ENCODE measurements around the gene RMND5B. TPM values are rescaled to one million over a fixed set of nuclear protein-coding genes. Genes with fewer than 3 reads are reported as not detected.

RMND5B gene
- total and polyA plus RNA-seq, 4 donors, result 13.4 to 24.8 (median 21.7) TPM

DNA sequence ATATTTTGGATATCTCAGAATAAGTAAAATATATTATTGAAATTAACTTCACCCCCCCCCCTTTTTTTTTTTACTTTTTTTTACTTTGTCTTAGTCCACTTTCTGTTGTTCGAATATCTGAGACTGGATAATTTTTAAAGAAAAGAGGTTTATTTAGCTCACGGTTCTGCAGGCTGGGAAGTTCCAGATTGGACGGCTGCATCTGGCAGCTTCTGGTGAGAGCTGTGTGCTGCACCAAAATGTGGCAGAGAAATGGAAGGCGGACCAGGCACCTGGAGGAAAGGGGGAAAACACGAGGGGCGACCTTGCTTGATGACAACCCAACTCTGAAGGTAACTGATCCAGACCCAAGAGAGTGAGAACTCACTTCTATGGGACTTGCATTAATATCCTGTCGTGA is 62.0 kb downstream of the RMND5B start:
- no peak overlapping the region for H3K9ac ChIP-seq (ENCODE audit: low read depth in 1 of 2, low read length in 2 of 2)
- H3K36me3 ChIP-seq (ENCODE audit: control insufficient read depth in 4 of 4, insufficient read depth in 3 of 4, low read depth in 1 of 4, low read length in 3 of 4), result no peaks in the 10 kb centered on the region
- WGBS, result 94% methylated on average over 7 of the region's 7 CpGs
- H3K4me3 ChIP-seq (ENCODE audit: low read depth in 1 of 3, low read length in 3 of 3), result no peak overlapping the region
- TF ChIP-seq FOXA1 (IDR thresholded peaks at IDR 0.05) (no peak), HNF4A (conservative IDR thresholded peaks at IDR 0.05) (no peak), RXRA (IDR thresholded peaks at IDR 0.05) (no peak), RAD21 (IDR thresholded peaks at IDR 0.05) (no peak), YY1 (IDR thresholded peaks at IDR 0.05) (no peak), JUND (IDR thresholded peaks at IDR 0.05) (no peak), NR2F2 (IDR thresholded peaks at IDR 0.05) (no peak), FOXA2 (IDR thresholded peaks at IDR 0.05) (no peak), GABPA (IDR thresholded peaks at IDR 0.05 in 1 of 2, conservative IDR thresholded peaks at IDR 0.05 in 1 of 2) (no peak), SP1 (IDR thresholded peaks at IDR 0.05) (no peak)
- TF ChIP-seq, protein P1, sequence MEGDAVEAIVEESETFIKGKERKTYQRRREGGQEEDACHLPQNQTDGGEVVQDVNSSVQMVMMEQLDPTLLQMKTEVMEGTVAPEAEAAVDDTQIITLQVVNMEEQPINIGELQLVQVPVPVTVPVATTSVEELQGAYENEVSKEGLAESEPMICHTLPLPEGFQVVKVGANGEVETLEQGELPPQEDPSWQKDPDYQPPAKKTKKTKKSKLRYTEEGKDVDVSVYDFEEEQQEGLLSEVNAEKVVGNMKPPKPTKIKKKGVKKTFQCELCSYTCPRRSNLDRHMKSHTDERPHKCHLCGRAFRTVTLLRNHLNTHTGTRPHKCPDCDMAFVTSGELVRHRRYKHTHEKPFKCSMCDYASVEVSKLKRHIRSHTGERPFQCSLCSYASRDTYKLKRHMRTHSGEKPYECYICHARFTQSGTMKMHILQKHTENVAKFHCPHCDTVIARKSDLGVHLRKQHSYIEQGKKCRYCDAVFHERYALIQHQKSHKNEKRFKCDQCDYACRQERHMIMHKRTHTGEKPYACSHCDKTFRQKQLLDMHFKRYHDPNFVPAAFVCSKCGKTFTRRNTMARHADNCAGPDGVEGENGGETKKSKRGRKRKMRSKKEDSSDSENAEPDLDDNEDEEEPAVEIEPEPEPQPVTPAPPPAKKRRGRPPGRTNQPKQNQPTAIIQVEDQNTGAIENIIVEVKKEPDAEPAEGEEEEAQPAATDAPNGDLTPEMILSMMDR (IDR thresholded peaks at IDR 0.05; ENCODE audit: low read depth, low read length, missing input control), result no peak
- TF ChIP-seq, protein P2, sequence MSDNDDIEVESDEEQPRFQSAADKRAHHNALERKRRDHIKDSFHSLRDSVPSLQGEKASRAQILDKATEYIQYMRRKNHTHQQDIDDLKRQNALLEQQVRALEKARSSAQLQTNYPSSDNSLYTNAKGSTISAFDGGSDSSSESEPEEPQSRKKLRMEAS (IDR thresholded peaks at IDR 0.05), result no peak
- TF ChIP-seq, protein P3, sequence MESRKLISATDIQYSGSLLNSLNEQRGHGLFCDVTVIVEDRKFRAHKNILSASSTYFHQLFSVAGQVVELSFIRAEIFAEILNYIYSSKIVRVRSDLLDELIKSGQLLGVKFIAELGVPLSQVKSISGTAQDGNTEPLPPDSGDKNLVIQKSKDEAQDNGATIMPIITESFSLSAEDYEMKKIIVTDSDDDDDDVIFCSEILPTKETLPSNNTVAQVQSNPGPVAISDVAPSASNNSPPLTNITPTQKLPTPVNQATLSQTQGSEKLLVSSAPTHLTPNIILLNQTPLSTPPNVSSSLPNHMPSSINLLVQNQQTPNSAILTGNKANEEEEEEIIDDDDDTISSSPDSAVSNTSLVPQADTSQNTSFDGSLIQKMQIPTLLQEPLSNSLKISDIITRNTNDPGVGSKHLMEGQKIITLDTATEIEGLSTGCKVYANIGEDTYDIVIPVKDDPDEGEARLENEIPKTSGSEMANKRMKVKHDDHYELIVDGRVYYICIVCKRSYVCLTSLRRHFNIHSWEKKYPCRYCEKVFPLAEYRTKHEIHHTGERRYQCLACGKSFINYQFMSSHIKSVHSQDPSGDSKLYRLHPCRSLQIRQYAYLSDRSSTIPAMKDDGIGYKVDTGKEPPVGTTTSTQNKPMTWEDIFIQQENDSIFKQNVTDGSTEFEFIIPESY (IDR thresholded peaks at IDR 0.05), result no peak
- no peak for DNase-seq (ENCODE audit: low spot score)
- H3K27me3 ChIP-seq (ENCODE audit: control insufficient read depth in 4 of 4, insufficient read depth in 4 of 4, low read length in 3 of 4), result no peaks in the 10 kb centered on the region
- H3K4me1 ChIP-seq (ENCODE audit: control insufficient read depth in 4 of 4, insufficient read depth in 4 of 4, low read length in 3 of 4), result peaks cover 4 to 17% (median 6%) of the 10 kb centered on the region in 4 donors
- H3K9me3 ChIP-seq (ENCODE audit: control insufficient read depth in 4 of 4, low read length in 3 of 4), result no peaks in the 10 kb centered on the region
- H3K27ac ChIP-seq (ENCODE audit: low read depth in 1 of 2, low read length in 2 of 2), result no peak overlapping the region

DNA sequence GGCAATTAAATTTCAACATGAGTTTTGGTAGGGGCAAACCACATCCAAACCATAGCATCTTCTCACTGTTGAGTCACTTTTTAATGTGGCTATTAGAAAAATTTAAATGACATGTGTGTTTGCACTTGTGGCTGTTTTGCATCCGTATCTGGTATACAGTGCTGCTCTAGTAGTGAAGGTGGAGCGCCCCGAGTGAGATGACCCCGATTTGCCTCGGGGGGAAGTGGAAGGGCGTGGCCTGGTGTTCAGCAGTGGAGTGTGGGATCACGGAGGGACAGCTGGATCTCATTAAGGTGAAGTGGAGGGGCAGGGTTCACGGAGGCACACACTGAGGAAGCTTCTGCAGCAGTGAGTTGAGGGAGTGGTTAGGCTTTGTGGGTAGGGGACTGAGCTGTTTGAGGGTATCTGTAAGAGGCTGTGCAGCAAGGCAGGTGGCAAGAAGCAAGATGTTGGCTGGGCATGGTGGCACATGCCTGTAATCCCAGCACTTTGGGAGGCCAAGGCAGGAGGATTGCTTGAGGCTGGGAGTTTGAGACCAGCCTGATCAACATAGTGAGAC is 62.5 kb downstream of the RMND5B start:
- no peak overlapping the region for H3K4me3 ChIP-seq (ENCODE audit: low read depth in 1 of 3, low read length in 3 of 3)
- no peaks in the 10 kb centered on the region for H3K9me3 ChIP-seq (ENCODE audit: control insufficient read depth in 4 of 4, low read length in 3 of 4)
- H3K9ac ChIP-seq (ENCODE audit: low read depth in 1 of 2, low read length in 2 of 2), result no peak overlapping the region
- WGBS, result 80% methylated on average over 8 of the region's 8 CpGs
- H3K27me3 ChIP-seq (ENCODE audit: control insufficient read depth in 4 of 4, insufficient read depth in 4 of 4, low read length in 3 of 4), result no peaks in the 10 kb centered on the region
- TF ChIP-seq, protein P2 (IDR thresholded peaks at IDR 0.05), result no peak
- TF ChIP-seq, protein P4, sequence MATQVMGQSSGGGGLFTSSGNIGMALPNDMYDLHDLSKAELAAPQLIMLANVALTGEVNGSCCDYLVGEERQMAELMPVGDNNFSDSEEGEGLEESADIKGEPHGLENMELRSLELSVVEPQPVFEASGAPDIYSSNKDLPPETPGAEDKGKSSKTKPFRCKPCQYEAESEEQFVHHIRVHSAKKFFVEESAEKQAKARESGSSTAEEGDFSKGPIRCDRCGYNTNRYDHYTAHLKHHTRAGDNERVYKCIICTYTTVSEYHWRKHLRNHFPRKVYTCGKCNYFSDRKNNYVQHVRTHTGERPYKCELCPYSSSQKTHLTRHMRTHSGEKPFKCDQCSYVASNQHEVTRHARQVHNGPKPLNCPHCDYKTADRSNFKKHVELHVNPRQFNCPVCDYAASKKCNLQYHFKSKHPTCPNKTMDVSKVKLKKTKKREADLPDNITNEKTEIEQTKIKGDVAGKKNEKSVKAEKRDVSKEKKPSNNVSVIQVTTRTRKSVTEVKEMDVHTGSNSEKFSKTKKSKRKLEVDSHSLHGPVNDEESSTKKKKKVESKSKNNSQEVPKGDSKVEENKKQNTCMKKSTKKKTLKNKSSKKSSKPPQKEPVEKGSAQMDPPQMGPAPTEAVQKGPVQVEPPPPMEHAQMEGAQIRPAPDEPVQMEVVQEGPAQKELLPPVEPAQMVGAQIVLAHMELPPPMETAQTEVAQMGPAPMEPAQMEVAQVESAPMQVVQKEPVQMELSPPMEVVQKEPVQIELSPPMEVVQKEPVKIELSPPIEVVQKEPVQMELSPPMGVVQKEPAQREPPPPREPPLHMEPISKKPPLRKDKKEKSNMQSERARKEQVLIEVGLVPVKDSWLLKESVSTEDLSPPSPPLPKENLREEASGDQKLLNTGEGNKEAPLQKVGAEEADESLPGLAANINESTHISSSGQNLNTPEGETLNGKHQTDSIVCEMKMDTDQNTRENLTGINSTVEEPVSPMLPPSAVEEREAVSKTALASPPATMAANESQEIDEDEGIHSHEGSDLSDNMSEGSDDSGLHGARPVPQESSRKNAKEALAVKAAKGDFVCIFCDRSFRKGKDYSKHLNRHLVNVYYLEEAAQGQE (IDR thresholded peaks at IDR 0.05), result no peak
- TF ChIP-seq, protein P5, sequence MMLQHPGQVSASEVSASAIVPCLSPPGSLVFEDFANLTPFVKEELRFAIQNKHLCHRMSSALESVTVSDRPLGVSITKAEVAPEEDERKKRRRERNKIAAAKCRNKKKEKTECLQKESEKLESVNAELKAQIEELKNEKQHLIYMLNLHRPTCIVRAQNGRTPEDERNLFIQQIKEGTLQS (IDR thresholded peaks at IDR 0.05), result no peak
- TF ChIP-seq, protein P3 (IDR thresholded peaks at IDR 0.05), result no peak
- TF ChIP-seq TAF1 (conservative IDR thresholded peaks at IDR 0.05) (no peak), JUND (IDR thresholded peaks at IDR 0.05) (no peak), HNF4A (conservative IDR thresholded peaks at IDR 0.05) (no peak), SP1 (IDR thresholded peaks at IDR 0.05) (no peak), FOXA2 (IDR thresholded peaks at IDR 0.05) (no peak), EGR1 (IDR thresholded peaks at IDR 0.05; ENCODE audit: low read depth in 2 of 2) (no peak), HNF4G (IDR thresholded peaks at IDR 0.05) (no peak), NR2F2 (IDR thresholded peaks at IDR 0.05) (no peak), YY1 (IDR thresholded peaks at IDR 0.05) (no peak)
- H3K36me3 ChIP-seq (ENCODE audit: control insufficient read depth in 4 of 4, insufficient read depth in 3 of 4, low read depth in 1 of 4, low read length in 3 of 4), result no peaks in the 10 kb centered on the region
- no peak for DNase-seq (ENCODE audit: low spot score)
- H3K27ac ChIP-seq (ENCODE audit: low read depth in 1 of 2, low read length in 2 of 2), result no peak overlapping the region
- H3K4me1 ChIP-seq (ENCODE audit: control insufficient read depth in 4 of 4, insufficient read depth in 4 of 4, low read length in 3 of 4), result peaks cover 4 to 17% (median 6%) of the 10 kb centered on the region in 4 donors

Measured in liver (tissue), 9 donors.